ENCODE results near the gene ATXN7. TPM values are rescaled to one million over a fixed set of nuclear protein-coding genes. Genes with fewer than 3 reads are reported as not detected.

Gene ATXN7
- polyA plus RNA-seq, 1 experiment: 15.0 TPM

- ChIA-PET POLR2A (interaction anchor here (0.6 kb wide), 1 partner anchor 21 kb away, joined by 22 read pairs; no protein-coding TSS in a partner anchor), CTCF (interaction anchor here (0.5 to 7.7 kb wide), 7 partner anchors 14 to 628 kb away, joined by 3 to 58 read pairs (median 3); no protein-coding TSS in a partner anchor)
- Histone ChIP-seq H3K4me3 (ENCODE audit: low read depth, low read length) (no peak overlapping the region), H3K27me3 (ENCODE audit: control insufficient read depth, insufficient read depth, low read length) (no peaks in the 10 kb centered on the region), H3K36me3 (ENCODE audit: control insufficient read depth, insufficient read depth, low read length) (peaks cover 10% of the 10 kb centered on the region)
- TF ChIP-seq CTCF (IDR thresholded peaks at IDR 0.05; ENCODE audit: insufficient read depth, low read depth, low read length): no peak
- no peak for DNase-seq (ENCODE audit: low read depth)
Observed at GRCh38 chr3:63977893-63978292, 114.2 kb downstream of the ATXN7 start.

DNA sequence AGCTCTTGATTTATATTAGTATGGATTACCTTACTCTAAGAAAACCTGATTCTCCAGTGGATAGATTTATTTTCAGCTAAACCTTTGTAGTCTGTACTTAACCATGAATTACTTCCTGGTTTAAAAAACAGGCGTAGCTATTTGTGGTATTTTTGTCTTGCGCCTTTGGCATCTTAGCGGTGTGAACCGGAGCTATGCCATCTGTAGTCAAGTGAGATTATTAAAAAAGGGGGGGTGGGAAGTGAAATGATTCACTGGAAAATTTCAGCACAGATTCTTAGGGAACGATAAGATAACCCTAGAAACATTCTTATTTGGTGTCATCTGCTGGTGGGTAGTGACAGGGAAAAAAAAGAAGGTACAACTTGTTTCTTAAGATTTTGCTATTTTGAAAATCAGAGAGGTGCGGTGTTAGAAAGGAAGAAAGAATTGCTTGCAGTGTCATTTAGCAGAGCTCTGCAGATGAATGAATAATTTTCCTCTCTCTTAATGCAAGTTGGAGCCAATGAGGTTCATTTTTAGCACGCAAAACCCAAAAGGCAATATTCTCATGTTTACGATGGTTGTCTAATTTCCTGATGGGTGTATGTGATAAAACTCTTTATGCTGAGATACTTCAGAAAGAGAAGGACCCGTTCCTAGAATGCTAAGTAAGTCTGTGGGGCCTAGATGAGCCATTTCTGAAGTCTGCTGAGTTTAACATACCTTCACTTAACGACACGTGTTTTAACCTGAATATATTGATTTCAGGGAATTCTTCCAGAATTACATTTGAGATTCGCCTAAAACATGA is 115.6 kb downstream of the ATXN7 start:
- no peak for TF ChIP-seq CTCF (IDR thresholded peaks at IDR 0.05; ENCODE audit: insufficient read depth, low read depth, low read length)
- no peak for DNase-seq (ENCODE audit: low read depth)

GRCh38 chr3:63980019-63980418 is 116.4 kb downstream of the ATXN7 start:
- DNase-seq (ENCODE audit: low read depth): no peak
- CTCF ChIA-PET: interaction anchor here (1.0 to 7.7 kb wide), 2 partner anchors 13 to 43 kb away, joined by 4 to 58 read pairs; partner anchors contain the start of gene PSMD6
- H3K36me3 ChIP-seq (ENCODE audit: control insufficient read depth, insufficient read depth, low read length): peaks cover 11% of the 10 kb centered on the region

More for the DNA sequence above, 115.6 kb downstream of the ATXN7 start:
- ChIA-PET CTCF (interaction anchor here (0.6 to 7.7 kb wide), 5 partner anchors 13 to 629 kb away, joined by 3 to 58 read pairs (median 3); no protein-coding TSS in a partner anchor), POLR2A (no interaction called here)
- Histone ChIP-seq H3K27me3 (ENCODE audit: control insufficient read depth, insufficient read depth, low read length) (no peaks in the 10 kb centered on the region), H3K36me3 (ENCODE audit: control insufficient read depth, insufficient read depth, low read length) (peaks cover 11% of the 10 kb centered on the region), H3K4me3 (ENCODE audit: low read depth, low read length) (no peak overlapping the region)

GRCh38 chr3:63980830-63981498 is 117.3 kb downstream of the ATXN7 start:
- H3K36me3 ChIP-seq (ENCODE audit: control insufficient read depth, insufficient read depth, low read length): peaks cover 11% of the 10 kb centered on the region
- CTCF ChIA-PET: interaction anchor here (0.9 to 7.7 kb wide), 4 partner anchors 12 to 42 kb away, joined by 3 to 58 read pairs (median 4); partner anchors contain the start of gene PSMD6
- POLR2A ChIA-PET: no interaction called here
- TF ChIP-seq CTCF (IDR thresholded peaks at IDR 0.05; ENCODE audit: insufficient read depth, low read depth, low read length): no peak
- DNase-seq (ENCODE audit: low read depth): no peak
- H3K27me3 ChIP-seq (ENCODE audit: control insufficient read depth, insufficient read depth, low read length): no peaks in the 10 kb centered on the region
- H3K4me3 ChIP-seq (ENCODE audit: low read depth, low read length): no peak overlapping the region

More at GRCh38 chr3:63980019-63980418, 116.4 kb downstream of the ATXN7 start:
- POLR2A ChIA-PET: no interaction called here
- no peak for TF ChIP-seq CTCF (IDR thresholded peaks at IDR 0.05; ENCODE audit: insufficient read depth, low read depth, low read length)
- Histone ChIP-seq H3K27me3 (ENCODE audit: control insufficient read depth, insufficient read depth, low read length) (no peaks in the 10 kb centered on the region), H3K4me3 (ENCODE audit: low read depth, low read length) (no peak overlapping the region)

- ChIA-PET POLR2A (no interaction called here), CTCF (interaction anchor here (3.9 to 7.7 kb wide), 2 partner anchors 11 kb away, joined by 23 to 58 read pairs; no protein-coding TSS in a partner anchor)
Observed at GRCh38 chr3:63981980-63982379, 118.3 kb downstream of the ATXN7 start.

More at GRCh38 chr3:63981980-63982379, 118.3 kb downstream of the ATXN7 start:
- H3K36me3 ChIP-seq (ENCODE audit: control insufficient read depth, insufficient read depth, low read length): peaks cover 14% of the 10 kb centered on the region
- no peak overlapping the region for H3K4me3 ChIP-seq (ENCODE audit: low read depth, low read length)
- H3K27me3 ChIP-seq (ENCODE audit: control insufficient read depth, insufficient read depth, low read length): no peaks in the 10 kb centered on the region
- TF ChIP-seq CTCF (IDR thresholded peaks at IDR 0.05; ENCODE audit: insufficient read depth, low read depth, low read length): no peak
- DNase-seq (ENCODE audit: low read depth): no peak

Data from BJ (cell line).